Measurements from ENCODE around the gene MCOLN3.

Gene MCOLN3

DNA sequence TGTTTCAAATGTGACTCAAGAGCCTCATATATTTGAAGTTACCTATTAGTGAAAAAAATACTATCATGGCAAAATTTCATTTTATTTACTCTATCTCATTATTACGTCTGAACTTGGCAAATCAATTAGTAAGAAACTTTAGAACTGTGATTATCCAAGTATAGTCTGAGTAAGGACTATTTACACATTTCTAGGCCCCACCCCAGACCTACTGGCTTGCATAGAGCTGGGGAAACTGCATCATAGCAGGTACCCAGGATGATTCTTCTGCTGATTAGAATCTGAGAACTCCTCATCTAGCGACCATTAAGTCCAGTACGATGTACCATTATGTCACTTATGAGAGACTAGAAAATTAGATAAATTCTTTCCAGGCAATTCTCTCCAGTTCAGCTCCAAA lies 20.1 kb downstream of the MCOLN3 start:
- in situ Hi-C loops (cut with HindIII; ENCODE audit: low pct_ligation_motif_present, low sequenced_read_pairs): no loop called here
- Histone ChIP-seq H3K27me3 (replicated peaks) (peaks cover 2% of the 10 kb centered on the region), H3K4me3 (ENCODE audit: low read depth, low read length) (no peak overlapping the region), H3K36me3 (replicated peaks) (no peaks in the 10 kb centered on the region), H3K27ac (no peak overlapping the region)
- TF ChIP-seq, protein P1, sequence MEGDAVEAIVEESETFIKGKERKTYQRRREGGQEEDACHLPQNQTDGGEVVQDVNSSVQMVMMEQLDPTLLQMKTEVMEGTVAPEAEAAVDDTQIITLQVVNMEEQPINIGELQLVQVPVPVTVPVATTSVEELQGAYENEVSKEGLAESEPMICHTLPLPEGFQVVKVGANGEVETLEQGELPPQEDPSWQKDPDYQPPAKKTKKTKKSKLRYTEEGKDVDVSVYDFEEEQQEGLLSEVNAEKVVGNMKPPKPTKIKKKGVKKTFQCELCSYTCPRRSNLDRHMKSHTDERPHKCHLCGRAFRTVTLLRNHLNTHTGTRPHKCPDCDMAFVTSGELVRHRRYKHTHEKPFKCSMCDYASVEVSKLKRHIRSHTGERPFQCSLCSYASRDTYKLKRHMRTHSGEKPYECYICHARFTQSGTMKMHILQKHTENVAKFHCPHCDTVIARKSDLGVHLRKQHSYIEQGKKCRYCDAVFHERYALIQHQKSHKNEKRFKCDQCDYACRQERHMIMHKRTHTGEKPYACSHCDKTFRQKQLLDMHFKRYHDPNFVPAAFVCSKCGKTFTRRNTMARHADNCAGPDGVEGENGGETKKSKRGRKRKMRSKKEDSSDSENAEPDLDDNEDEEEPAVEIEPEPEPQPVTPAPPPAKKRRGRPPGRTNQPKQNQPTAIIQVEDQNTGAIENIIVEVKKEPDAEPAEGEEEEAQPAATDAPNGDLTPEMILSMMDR (IDR thresholded peaks at IDR 0.05; ENCODE audit: low read depth, low read length, missing control alignments): no peak
- no peak for DNase-seq

GRCh38 chr1:85027242-85027983 lies 20.9 kb downstream of the MCOLN3 start:
- peaks cover 2% of the 10 kb centered on the region for H3K27me3 ChIP-seq (replicated peaks)
- H3K4me3 ChIP-seq (ENCODE audit: low read depth, low read length): no peak overlapping the region
- in situ Hi-C loops (cut with HindIII; ENCODE audit: low pct_ligation_motif_present, low sequenced_read_pairs): no loop called here
- no peak for DNase-seq
- TF ChIP-seq, protein P1 (IDR thresholded peaks at IDR 0.05; ENCODE audit: low read depth, low read length, missing control alignments): no peak
- H3K27ac ChIP-seq: no peak overlapping the region
- no peaks in the 10 kb centered on the region for H3K36me3 ChIP-seq (replicated peaks)

- Histone ChIP-seq H3K27me3 (replicated peaks) (peaks cover 8% of the 10 kb centered on the region), H3K4me3 (ENCODE audit: low read depth, low read length) (no peak overlapping the region), H3K27ac (no peak overlapping the region), H3K36me3 (replicated peaks) (no peaks in the 10 kb centered on the region)
- DNase-seq: no peak
- in situ Hi-C loops (cut with HindIII; ENCODE audit: low pct_ligation_motif_present, low sequenced_read_pairs): no loop called here
- TF ChIP-seq, protein P1 (IDR thresholded peaks at IDR 0.05; ENCODE audit: low read depth, low read length, missing control alignments): no peak
These were observed 22.4 kb downstream of the MCOLN3 start for GRCh38 chr1:85025940-85026339.

GRCh38 chr1:85024736-85025135 lies 23.6 kb downstream of the MCOLN3 start:
- Histone ChIP-seq H3K4me3 (ENCODE audit: low read depth, low read length) (no peak overlapping the region), H3K36me3 (replicated peaks) (no peaks in the 10 kb centered on the region), H3K27me3 (replicated peaks) (peaks cover 11% of the 10 kb centered on the region), H3K27ac (no peak overlapping the region)
- in situ Hi-C loops (cut with HindIII; ENCODE audit: low pct_ligation_motif_present, low sequenced_read_pairs): no loop called here
- TF ChIP-seq, protein P1 (IDR thresholded peaks at IDR 0.05; ENCODE audit: low read depth, low read length, missing control alignments): no peak
- DNase-seq: no peak

DNA sequence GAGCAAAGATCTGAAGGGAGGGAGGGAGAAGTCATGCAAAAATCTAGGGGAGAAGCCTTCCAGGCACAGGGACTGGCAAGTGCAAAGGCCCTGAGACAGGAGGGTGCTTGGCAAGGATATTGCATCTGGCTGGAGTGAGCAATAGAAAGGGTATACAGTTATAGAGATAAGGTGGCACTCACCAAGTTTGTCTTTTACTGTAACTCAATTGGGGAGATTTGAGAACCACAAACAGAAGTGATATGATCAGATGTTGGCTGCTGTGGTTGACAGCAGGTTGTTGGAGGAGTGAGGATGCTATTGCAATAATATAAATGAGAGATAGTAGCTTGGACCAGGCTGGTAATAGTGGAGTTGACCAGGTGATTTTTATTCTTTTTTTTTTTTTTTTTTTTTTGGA lies 25.6 kb downstream of the MCOLN3 start:
- no peak overlapping the region for H3K4me3 ChIP-seq (ENCODE audit: low read depth, low read length)
- TF ChIP-seq, protein P1 (IDR thresholded peaks at IDR 0.05; ENCODE audit: low read depth, low read length, missing control alignments): no peak
- H3K27me3 ChIP-seq (replicated peaks): peaks cover 11% of the 10 kb centered on the region
- in situ Hi-C loops (cut with HindIII; ENCODE audit: low pct_ligation_motif_present, low sequenced_read_pairs): no loop called here
- no peak overlapping the region for H3K27ac ChIP-seq
- no peaks in the 10 kb centered on the region for H3K36me3 ChIP-seq (replicated peaks)
- DNase-seq: no peak

DNA sequence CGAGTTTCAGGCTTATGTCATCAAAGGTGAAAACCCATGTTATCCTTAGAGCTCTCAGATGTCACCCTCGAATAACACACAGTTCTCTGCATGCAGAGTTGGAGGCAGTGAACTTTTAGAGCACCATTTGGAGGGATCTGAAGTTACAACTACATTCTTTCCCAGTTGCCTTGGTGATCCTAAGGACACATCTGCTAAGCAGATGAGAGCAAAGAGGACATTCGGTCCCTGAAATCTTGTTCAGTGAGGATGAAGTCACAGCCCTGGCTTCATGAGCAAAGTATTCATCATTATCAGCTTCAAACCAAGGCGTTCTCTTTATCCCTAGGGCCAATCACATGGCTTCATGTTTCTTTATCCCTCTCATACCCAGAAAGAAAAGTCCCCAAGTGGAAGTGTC lies 28.3 kb downstream of the MCOLN3 start:
- Histone ChIP-seq H3K36me3 (replicated peaks) (no peaks in the 10 kb centered on the region), H3K27ac (no peak overlapping the region), H3K4me3 (ENCODE audit: low read depth, low read length) (no peak overlapping the region), H3K27me3 (replicated peaks) (peaks cover 11% of the 10 kb centered on the region)
- DNase-seq: no peak
- in situ Hi-C loops (cut with HindIII; ENCODE audit: low pct_ligation_motif_present, low sequenced_read_pairs): no loop called here
- TF ChIP-seq, protein P1 (IDR thresholded peaks at IDR 0.05; ENCODE audit: low read depth, low read length, missing control alignments): no peak
